Endothelial cell of hepatic sinusoid (primary cell): ENCODE data around the gene MSANTD1.

Source experiments
- in situ Hi-C: cut with HindIII; loops from 2 replicates; pipeline ENCODE4 v1.10.0; 2017; ENCODE audit warnings: low sequenced_read_pairs

MSANTD1 gene

GRCh38 chr4:3246458-3247398 lies 2.2 kb upstream of the MSANTD1 start:
- in situ Hi-C loops, result no loop called here

GRCh38 chr4:3247399-3248177 lies 1.4 kb upstream of the MSANTD1 start:
- in situ Hi-C loops, result no loop called here

GRCh38 chr4:3248178-3248480 lies 830 bp upstream of the MSANTD1 start:
- in situ Hi-C loops, result no loop called here

- in situ Hi-C loops, result no loop called here
Observed at GRCh38 chr4:3249711-3250437, 915 bp downstream of the MSANTD1 start.

- in situ Hi-C loops, result no loop called here
Observed at GRCh38 chr4:3250438-3250955, 1.5 kb downstream of the MSANTD1 start.

GRCh38 chr4:3250956-3251690 lies 2.2 kb downstream of the MSANTD1 start:
- in situ Hi-C loops, result no loop called here

GRCh38 chr4:3251691-3252479 lies 2.9 kb downstream of the MSANTD1 start:
- in situ Hi-C loops, result no loop called here

GRCh38 chr4:3252480-3252828 lies 3.5 kb downstream of the MSANTD1 start:
- in situ Hi-C loops, result no loop called here

GRCh38 chr4:3252831-3253641 lies 4.1 kb downstream of the MSANTD1 start:
- in situ Hi-C loops, result no loop called here

GRCh38 chr4:3253808-3254207 lies 4.8 kb downstream of the MSANTD1 start:
- in situ Hi-C loops, result no loop called here

GRCh38 chr4:3254302-3255131 lies 5.6 kb downstream of the MSANTD1 start:
- in situ Hi-C loops, result no loop called here

- in situ Hi-C loops, result no loop called here
Observed at GRCh38 chr4:3255611-3256186, 6.7 kb downstream of the MSANTD1 start.

GRCh38 chr4:3256230-3257102 lies 7.5 kb downstream of the MSANTD1 start:
- in situ Hi-C loops, result no loop called here

- in situ Hi-C loops, result no loop called here
Observed at GRCh38 chr4:3257103-3257555, 8.2 kb downstream of the MSANTD1 start.

- in situ Hi-C loops, result no loop called here
Observed at GRCh38 chr4:3257556-3258482, 8.9 kb downstream of the MSANTD1 start.
